K562 (cell line): ENCODE results near the gene NTRK1. TPM values are rescaled to one million over a fixed set of nuclear protein-coding genes. Genes with fewer than 3 reads are reported as not detected.

ENCODE experiments used
- CBFA2T3 ChIP-seq: fragments of 450-650 bp; IDR thresholded peaks from 2 replicates; pipeline ENCODE4 v1.6.1; 2017
- HSF4 ChIP-seq: fragments of 250-450 bp; sonication (Bioruptor Pico); IDR thresholded peaks from 2 replicates; pipeline ENCODE4 v2.1.2; 2022; ENCODE audit warnings: mild to moderate bottlenecking, moderate library complexity, borderline replicate concordance
- IRF1 ChIP-seq: sonication (generic); formaldehyde crosslinking; IDR thresholded peaks from 2 replicates; pipeline ENCODE4 v1.8.0; 2022; ENCODE audit warnings: missing genetic modification reagents, mild to moderate bottlenecking, borderline replicate concordance
- MEF2A ChIP-seq: IDR thresholded peaks from 2 replicates; pipeline ENCODE4 v1.6.1; 2011; ENCODE audit warnings: low read depth, mild to moderate bottlenecking, low read length, moderate library complexity; ENCODE audit not compliant: control insufficient read depth
- PCBP1 ChIP-seq: fragments of 200-400 bp; formaldehyde crosslinking; IDR thresholded peaks from 2 replicates; pipeline ENCODE4 v1.6.1; 2018; ENCODE audit warnings: mild to moderate bottlenecking, low read depth, low read length; ENCODE audit not compliant: poor library complexity, severe bottlenecking
- PRDM10 ChIP-seq: fragments of 450-650 bp; IDR thresholded peaks from 2 replicates; pipeline ENCODE4 v1.6.1; 2018; ENCODE audit not compliant: partially characterized antibody
- RCOR1 ChIP-seq, 2 experiments: IDR thresholded peaks; 2 replicates each; pipeline ENCODE4 v1.6.1; 2012; ENCODE audit warnings: low read depth in 2 of 2, low read length in 2 of 2, borderline replicate concordance in 1 of 2, improper control_type of control experiment in 1 of 2
- RUNX1 ChIP-seq: sonication (generic); IDR thresholded peaks from 2 replicates; pipeline ENCODE4 v1.6.1; 2016; ENCODE audit warnings: antibody characterized with exemption, low read depth
- TARDBP ChIP-seq: fragments of 450-650 bp; IDR thresholded peaks from 2 replicates; pipeline ENCODE4 v1.6.1; 2016
- TCF7L2 ChIP-seq: fragments of 150-350 bp; IDR thresholded peaks from 2 replicates; pipeline ENCODE4 v1.6.1; 2016; ENCODE audit warnings: low read depth, mild to moderate bottlenecking, low read length, moderate library complexity
- ZNF146 ChIP-seq: IDR thresholded peaks from one replicate; pipeline ENCODE4 v1.6.1; 2018; ENCODE audit warnings: missing compliant biosample characterization; ENCODE audit not compliant: unreplicated experiment
- ZNF23 ChIP-seq: fragments of 250-450 bp; sonication (Bioruptor Pico); IDR thresholded peaks from 2 replicates; pipeline ENCODE4 v1.4.0; 2020; ENCODE audit warnings: mild to moderate bottlenecking
- ZNF316 ChIP-seq: fragments of 450-650 bp; IDR thresholded peaks from 2 replicates; pipeline ENCODE4 v1.6.1; 2016
- ZNF449 ChIP-seq: fragments of 250-450 bp; sonication (Bioruptor Pico); IDR thresholded peaks from 2 replicates; pipeline ENCODE4 v1.8.0; 2022; ENCODE audit warnings: moderate library complexity, mild to moderate bottlenecking, inconsistent platforms
- polyA plus RNA-seq, 8 experiments: library from polyadenylated mRNA; depleted of rRNA in 4 of 8; stranded (reverse) in 5 of 8; unstranded in 3 of 8; fragments of >200 nt; fragmentation: Nextera tagmentation in 2 of 8; fragmentation: Illumina TruSeq in 1 of 8; extraction: Ambion mirVana in 2 of 8; extraction: Trizol in 1 of 8; gene quantifications; 2 replicates each; pipeline versions ENCODE4 v1.2.1 to v1.2.3, GENCODE V29; 2011 to 2014; ENCODE audit warnings: inconsistent platforms in 1 of 8, missing spikeins in 1 of 8
- total RNA-seq, 7 experiments: library from RNA; depleted of rRNA in 6 of 7; stranded (reverse); fragments of >200 nt in 6 of 7; fragmentation: Illumina TruSeq in 2 of 7; extraction: Trizol in 2 of 7; gene quantifications; 2 replicates each; pipeline versions ENCODE4 v1.2.1 to v1.2.3, GENCODE V29; 2011 to 2021; ENCODE audit warnings: low replicate concordance in 1 of 7
- TF ChIP-seq, protein P1 (sequence below): sonication (generic); formaldehyde crosslinking; IDR thresholded peaks from 2 replicates; pipeline ENCODE4 v1.9.0; 2022; ENCODE audit warnings: mild to moderate bottlenecking, missing genetic modification reagents
- TF ChIP-seq, protein P2 (sequence below): fragments of 450-650 bp; formaldehyde crosslinking; IDR thresholded peaks from 2 replicates; pipeline ENCODE4 v1.4.0; 2022; ENCODE audit warnings: mild to moderate bottlenecking, moderate library complexity
- TF ChIP-seq, protein P3 (sequence below), 2 experiments: IDR thresholded peaks in 1 of 2; conservative IDR thresholded peaks in 1 of 2; 2 replicates each; pipeline ENCODE4 v1.6.1; 2016; ENCODE audit warnings: low read depth in 2 of 2, mild to moderate bottlenecking in 1 of 2, missing compliant biosample characterization in 1 of 2, missing genetic modification characterization in 1 of 2, moderate library complexity in 1 of 2

Gene NTRK1
- total and polyA plus RNA-seq, 9 of the 15 experiments (the other 6 are each of a cell fraction or from before 2014, with no cell fraction given), result 0.46 to 30.0 (median 7.9) TPM

DNA sequence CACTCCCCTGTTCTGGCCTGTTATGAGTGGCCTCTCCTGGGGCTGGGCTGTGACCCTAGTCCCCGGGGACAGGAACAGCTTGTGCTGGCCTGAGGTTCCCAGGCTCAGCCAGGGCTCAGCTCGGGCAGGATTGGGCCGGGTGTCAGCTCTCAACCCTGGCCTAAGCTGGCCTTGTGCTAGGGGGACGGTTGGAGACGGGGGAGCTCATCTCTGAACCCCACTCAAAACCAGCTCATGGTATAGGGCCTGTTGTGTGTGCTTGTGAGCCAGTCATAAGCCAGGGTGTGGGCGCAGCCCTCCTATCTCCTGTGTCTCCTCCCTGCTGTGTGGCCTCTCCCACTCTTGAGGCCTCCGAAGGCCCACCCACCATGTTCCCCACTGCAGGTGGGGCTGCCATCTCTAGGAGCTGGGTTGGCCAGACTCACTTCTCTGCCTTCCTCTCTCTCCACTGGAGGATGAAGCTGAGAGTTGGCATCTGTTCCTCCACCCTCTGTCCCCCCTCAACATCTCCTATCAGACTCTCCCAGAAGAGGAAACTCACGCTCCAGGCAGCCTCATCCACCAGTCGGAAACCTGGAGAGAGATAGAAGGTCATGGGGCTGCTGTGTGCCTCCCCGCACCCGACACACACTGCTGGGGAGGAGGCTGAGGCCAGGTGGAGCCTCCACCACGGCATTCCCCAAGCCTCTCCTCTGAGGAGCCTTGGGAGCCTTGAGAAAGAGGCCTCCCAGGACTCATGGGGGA, 34.2 kb downstream of the NTRK1 start (continued):
- TF ChIP-seq, protein P1, sequence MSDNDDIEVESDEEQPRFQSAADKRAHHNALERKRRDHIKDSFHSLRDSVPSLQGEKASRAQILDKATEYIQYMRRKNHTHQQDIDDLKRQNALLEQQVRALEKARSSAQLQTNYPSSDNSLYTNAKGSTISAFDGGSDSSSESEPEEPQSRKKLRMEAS (CRISPR knock-in tag), result peak; percentile 51
- TF ChIP-seq MEF2A (no peak), RUNX1 (no peak), ZNF316 (no peak), HSF4 (CRISPR knock-in tag) (no peak), IRF1 (CRISPR knock-in tag) (no peak), PRDM10 (peak; percentile 63), CBFA2T3 (peak; percentile 93), ZNF146 (CRISPR knock-in tag) (no peak), TARDBP (no peak), RCOR1 (IDR thresholded peaks at IDR 0.05; ENCODE audit: borderline replicate concordance in 1 of 2, low read depth in 2 of 2, low read length in 2 of 2) (peak in 1 of 2 experiments; percentile 70; a peak in 2 of 4 replicates), ZNF23 (CRISPR knock-in tag) (no peak), ZNF449 (CRISPR knock-in tag) (peak; percentile 55; the same call in 1 of the 2 replicates), PCBP1 (no peak), TCF7L2 (no peak)
- TF ChIP-seq, protein P2, sequence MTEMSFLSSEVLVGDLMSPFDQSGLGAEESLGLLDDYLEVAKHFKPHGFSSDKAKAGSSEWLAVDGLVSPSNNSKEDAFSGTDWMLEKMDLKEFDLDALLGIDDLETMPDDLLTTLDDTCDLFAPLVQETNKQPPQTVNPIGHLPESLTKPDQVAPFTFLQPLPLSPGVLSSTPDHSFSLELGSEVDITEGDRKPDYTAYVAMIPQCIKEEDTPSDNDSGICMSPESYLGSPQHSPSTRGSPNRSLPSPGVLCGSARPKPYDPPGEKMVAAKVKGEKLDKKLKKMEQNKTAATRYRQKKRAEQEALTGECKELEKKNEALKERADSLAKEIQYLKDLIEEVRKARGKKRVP (CRISPR knock-in tag), result no peak
- TF ChIP-seq, protein P3, sequence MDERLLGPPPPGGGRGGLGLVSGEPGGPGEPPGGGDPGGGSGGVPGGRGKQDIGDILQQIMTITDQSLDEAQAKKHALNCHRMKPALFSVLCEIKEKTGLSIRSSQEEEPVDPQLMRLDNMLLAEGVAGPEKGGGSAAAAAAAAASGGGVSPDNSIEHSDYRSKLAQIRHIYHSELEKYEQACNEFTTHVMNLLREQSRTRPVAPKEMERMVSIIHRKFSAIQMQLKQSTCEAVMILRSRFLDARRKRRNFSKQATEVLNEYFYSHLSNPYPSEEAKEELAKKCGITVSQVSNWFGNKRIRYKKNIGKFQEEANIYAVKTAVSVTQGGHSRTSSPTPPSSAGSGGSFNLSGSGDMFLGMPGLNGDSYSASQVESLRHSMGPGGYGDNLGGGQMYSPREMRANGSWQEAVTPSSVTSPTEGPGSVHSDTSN (CRISPR knock-in tag; IDR thresholded peaks at IDR 0.05; ENCODE audit: low read depth), result no peak
- TF ChIP-seq, protein P3 (tag; conservative IDR thresholded peaks at IDR 0.05; ENCODE audit: low read depth), result no peak
